GM19455 (cell line): ENCODE results near the gene TTC28.
"Not testable (repeated sequence)": the region's sequence is repeated elsewhere in the genome, so short reads cannot be mapped to it uniquely, and the experiment has no call there.

Experiments
- ATAC-seq: cut with Tn5 transposase; IDR thresholded peaks from one replicate; pipeline ENCODE4 v1.9.1; 2021; ENCODE audit not compliant: unreplicated experiment

Gene TTC28

GRCh38 chr22:28607795-28608194 is 71.8 kb downstream of the TTC28 start:
- ATAC-seq = no peak

DNA sequence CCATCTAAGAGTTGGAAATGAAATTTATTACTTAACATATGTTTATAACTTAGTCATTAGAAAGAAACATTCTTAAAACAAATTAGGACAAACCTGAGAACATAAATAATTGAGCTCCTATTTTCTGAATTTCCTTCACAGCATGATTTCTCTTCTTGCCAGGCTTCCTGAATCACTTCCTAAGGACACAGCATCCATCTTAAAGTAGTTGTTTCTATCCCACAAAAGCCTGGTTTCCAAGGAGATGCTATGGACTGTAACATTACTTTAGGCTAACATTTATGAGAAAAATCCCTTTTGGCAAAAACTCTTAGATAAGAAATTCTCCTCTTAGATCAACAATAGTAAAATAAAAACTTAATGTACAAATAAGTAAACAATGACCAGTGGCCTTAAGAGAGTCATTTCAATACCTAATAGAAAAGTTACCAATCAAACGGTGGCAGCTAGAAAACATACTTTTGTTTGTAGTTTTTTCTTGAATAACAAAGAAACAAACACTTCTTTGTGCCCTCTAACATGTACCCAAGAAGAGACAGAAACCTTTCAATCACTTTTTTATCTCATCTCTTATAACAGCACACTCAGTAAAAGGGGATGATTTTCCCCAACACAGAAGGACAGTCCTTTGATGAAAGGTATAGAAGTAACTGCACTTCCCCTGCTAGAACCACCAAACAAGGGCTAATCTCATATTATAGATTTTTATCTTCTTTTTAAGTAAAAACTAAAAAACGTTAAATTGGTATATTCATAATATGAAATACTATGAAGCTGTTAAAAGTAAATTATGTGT is 74.5 kb downstream of the TTC28 start:
- ATAC-seq = no peak

DNA sequence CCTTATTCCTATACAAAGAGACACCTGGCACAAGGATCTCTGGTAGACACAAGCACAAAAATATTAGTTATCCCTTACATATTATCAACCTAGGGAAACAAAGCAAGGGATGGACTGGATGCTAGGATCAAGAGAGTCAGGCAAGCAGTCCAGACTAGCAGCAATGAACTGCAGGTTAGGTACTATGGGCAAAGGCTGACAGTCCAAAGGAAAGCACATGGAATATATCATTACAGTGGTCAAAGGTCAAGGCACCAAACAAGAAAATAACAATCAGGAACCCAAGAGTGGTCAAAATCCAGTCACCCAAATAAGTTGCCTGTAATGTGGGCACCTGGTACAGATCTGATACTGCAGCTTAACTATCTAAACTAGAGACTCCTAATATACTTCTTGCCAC is 77.7 kb downstream of the TTC28 start:
- ATAC-seq = no peak

DNA sequence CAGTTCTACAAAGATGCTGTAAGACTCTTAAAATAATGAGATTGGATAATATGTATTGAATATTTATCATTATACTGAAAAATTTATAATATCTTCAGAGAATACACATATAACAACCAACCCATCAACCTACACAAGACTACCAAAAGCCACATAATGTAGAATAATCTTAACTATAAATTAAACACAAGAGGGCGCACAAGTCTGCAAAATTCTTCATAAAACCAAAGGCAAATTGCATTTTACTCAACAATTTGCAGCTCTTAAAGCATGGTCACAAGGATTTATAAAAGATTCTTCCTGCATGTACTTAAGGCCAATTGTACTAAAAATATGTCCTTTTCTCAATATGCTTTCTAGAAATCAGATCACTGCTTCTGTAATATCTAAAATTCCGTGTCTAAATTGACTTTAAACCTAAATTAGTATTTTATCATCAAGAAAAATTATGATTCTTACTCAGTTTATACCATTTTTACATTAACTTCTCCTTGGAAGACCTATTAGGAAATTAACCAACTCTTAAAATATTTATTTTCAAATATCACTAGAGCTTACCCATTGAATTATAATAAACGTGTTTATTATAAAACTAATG is 79.0 kb downstream of the TTC28 start:
- ATAC-seq = no peak

DNA sequence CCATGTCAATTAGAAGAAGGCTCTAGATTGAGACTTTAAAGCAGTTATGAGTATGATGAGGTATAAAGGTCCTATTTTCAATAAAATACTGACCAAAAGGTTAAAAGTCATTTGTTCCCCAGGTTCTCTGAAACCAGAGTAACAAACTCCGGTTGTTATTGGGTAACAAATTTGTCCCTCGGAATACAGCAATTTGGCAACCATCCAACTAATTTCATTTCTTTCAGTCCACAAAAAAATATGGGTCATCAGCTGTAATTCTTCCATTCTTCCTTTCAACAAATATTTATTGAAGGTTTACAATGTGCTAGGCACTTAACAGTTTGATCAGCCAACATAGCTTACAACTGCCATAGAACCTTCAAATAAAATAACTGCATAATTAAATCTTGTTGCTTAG is 79.9 kb downstream of the TTC28 start:
- no peak for ATAC-seq

DNA sequence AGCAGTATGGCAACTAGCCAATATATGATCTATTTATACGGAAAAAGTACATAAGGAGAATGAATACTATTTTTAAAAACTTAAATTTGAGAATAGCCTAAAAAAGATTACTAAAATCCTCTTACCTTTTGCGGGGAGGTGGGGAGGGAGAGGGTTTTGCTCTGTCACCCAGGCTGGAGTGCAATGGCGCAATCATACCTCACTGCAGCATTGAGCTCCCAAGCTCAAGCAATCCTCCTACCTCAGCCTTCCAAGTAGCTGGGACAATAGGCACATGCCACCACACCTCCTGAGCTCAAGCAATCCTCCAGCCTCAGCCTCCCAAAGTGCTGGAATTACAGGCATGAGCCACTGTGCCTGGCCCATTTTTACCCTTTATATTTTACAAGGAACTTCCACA is 82.0 kb downstream of the TTC28 start:
- ATAC-seq = no peak

- ATAC-seq = no peak
Measured at GRCh38 chr22:28594797-28595462, 84.7 kb downstream of the TTC28 start.

DNA sequence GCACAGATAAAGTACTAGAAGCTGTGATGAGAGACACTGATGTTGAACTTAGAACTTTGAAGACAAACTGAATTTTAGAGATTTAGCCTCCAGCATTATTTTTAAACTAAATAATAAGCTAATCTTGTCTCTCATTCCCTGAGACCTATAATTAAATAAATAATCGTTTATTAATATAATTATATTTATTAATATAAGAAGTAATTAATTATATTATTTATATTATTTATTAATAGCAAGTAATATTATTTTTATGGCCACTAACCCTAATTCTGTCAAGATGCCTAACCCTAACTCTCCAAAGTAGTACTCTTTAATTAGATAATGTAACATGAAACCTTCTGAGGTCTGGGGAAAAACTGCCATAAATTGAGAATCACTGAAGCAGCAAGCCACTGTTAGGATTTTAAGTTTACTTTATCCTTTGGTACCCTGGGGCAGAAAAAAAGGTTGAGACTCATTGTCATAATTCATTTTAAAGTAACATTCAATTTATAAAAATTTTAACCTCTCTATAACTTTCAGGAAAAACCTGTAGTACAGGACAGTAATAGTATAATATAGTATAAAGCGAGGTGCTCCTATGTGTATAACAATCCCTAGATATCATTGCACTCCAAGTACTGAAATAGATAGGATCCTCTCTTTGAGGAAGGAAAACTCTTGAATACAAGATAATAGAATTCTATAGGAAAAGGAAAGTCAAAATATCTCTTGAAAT is 85.4 kb downstream of the TTC28 start:
- ATAC-seq = no peak

DNA sequence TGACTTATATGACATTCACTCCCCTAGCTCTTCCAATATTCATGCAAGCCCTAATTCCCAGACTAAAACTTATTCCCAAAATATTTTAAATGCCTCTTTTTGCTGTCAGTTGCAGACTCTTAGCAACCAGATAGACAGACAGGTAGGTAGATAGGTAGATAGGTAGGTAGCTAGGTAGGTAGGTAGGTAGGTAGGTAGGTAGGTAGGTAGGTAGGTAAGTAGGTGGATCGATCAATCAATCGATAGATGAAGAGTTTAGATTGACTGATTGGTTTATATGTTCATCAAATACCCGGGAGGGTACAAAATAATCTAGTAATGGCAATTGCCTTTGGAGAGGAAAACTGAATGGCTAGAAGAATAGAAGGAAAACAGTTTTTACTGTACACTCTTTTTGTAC is 86.3 kb downstream of the TTC28 start:
- ATAC-seq = no peak

DNA sequence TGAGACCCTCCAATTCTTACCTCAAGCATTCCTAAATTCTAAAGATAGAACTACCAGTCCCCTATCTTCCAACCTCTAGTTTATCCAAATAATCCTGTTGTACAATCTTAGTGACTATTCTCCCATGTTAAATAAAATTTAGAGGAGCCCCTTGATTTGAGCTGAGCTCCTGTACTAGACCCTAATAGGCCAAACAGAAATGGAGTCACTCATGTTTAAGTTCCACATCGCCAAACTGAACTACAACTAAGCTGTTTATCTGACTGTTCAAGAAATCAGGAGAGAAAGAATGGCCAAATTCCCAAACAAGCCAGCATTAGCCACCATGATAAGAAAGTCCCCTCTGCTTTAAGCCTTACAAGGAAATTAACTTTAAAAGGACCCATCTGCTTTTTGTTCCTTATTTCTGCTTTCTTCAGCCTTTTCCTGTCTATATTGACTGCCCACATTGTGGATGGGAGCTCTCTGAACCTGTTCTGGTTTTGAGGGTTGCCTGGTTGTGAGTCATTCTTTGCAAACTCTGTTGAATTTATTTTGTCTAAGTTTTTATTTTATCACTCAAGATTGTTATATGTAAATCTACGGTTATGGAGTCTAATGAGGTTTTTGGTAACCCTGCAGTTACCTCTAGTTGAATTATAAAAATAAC is 90.4 kb downstream of the TTC28 start:
- no peak for ATAC-seq

- no peak for ATAC-seq
Measured at GRCh38 chr22:28585324-28585723, 94.3 kb downstream of the TTC28 start.

GRCh38 chr22:28582806-28583205 is 96.8 kb downstream of the TTC28 start:
- no peak for ATAC-seq

- no peak for ATAC-seq
Measured at GRCh38 chr22:28581016-28581415, 98.6 kb downstream of the TTC28 start.

DNA sequence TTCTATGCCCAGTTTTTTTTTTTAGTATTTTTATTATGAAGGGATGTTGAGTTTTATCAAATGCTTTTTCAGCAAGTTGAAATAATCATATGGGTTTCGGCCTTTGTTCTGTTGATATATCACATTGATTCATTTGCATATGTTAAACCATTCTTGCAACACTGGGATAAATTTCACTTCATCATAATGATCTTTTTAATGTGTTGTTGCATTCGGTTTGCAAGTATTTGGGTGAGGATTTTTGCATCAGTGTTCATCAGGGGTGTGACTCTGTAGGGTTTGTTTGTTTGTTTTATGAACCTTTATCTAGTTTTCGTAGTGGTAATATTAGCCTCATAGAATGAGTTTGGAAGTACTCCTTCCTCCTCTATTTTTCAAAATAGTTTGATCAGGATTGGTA is 103.5 kb downstream of the TTC28 start:
- no peak for ATAC-seq

GRCh38 chr22:28574159-28574788 is 105.4 kb downstream of the TTC28 start:
- no peak for ATAC-seq

- no peak for ATAC-seq
Measured at GRCh38 chr22:28570696-28571373, 108.8 kb downstream of the TTC28 start.

DNA sequence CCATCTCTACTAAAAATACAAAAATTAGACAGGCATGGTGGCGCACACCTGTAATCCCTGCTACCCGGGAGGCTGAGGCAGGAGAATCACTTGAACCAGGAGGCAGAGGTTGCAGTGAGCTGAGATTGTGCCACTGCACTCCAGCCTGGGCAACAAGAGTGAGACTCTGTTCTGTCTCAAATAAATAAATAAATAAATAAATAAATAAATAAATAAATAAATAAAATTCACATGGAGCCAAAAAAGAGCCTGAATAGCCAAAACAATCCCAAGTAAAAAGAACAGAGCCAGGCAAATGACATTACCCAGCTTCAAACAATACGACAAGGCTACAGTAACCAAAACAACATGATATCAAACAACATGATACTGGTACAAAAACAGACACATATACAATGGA is 110.7 kb downstream of the TTC28 start:
- ATAC-seq = not testable (repeated sequence)

- ATAC-seq = no peak
Measured at GRCh38 chr22:28568099-28568498, 111.5 kb downstream of the TTC28 start.

DNA sequence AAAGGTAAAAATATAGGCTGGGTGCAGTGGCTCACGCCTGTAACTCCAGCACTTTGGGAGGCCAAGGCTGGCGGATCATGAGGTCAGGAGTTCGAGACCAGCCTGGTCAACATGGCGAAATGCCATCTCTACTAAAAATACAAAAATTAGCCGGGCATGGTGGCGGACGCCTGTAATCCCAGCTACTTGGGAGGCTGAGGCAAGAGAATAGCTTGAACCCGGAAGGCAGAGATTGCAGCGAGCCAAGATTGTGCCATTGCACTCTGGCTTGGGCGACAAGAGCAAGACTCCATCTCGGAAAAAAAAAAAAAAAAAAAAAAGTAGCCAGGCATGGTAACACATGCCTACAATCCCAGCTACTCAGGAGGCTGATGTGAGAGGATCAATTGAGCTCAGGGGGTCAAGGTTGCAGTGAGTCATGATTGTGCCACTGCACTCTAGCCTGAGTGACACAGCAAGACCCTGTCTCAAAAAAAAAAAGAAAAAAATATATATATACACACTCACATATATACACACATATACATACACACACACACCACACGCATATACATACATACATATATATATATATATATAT is 112.6 kb downstream of the TTC28 start:
- ATAC-seq = not testable (repeated sequence)

DNA sequence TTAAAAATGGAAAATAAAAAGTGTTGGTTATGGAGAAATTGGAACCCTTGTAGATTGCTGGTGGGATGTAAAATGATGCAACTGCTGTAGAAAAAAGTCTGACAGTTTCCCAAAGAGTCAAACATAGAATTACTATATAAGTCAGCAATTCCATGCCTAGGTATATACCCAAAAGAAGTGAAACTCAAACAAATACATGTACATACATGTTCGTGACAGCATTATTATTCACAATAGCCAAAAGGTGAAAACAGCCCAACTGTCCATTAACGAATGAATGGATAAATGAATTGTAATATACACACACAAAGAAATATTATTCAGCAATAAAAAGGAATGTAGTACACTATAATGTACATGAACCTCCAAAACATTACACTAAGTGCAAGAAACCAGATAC is 116.0 kb downstream of the TTC28 start:
- ATAC-seq = no peak
